ENCODE data around the gene WFIKKN2.

Gene WFIKKN2

GRCh38 chr17:50808888-50809287, 26.5 kb upstream of the WFIKKN2 start:
- no peak for DNase-seq

GRCh38 chr17:50813583-50813982, 21.8 kb upstream of the WFIKKN2 start:
- DNase-seq, result no peak

- peak; percentile 37 for DNase-seq
Measured at GRCh38 chr17:50815400-50815799, 20.0 kb upstream of the WFIKKN2 start.

- DNase-seq, result no peak
Measured at GRCh38 chr17:50816271-50816670, 19.1 kb upstream of the WFIKKN2 start.

GRCh38 chr17:50816771-50817751, 18.3 kb upstream of the WFIKKN2 start:
- no peak for DNase-seq

- no peak for DNase-seq
Measured at GRCh38 chr17:50817838-50818237, 17.5 kb upstream of the WFIKKN2 start.

- no peak for DNase-seq
Measured at GRCh38 chr17:50818261-50818660, 17.1 kb upstream of the WFIKKN2 start.

GRCh38 chr17:50818921-50819657, 16.3 kb upstream of the WFIKKN2 start:
- peak; percentile 59 for DNase-seq

GRCh38 chr17:50820651-50821050, 14.7 kb upstream of the WFIKKN2 start:
- no peak for DNase-seq

- DNase-seq, result no peak
Measured at GRCh38 chr17:50822550-50822949, 12.8 kb upstream of the WFIKKN2 start.

- no peak for DNase-seq
Measured at GRCh38 chr17:50824429-50824828, 11.0 kb upstream of the WFIKKN2 start.

- no peak for DNase-seq
Measured at GRCh38 chr17:50825188-50825587, 10.2 kb upstream of the WFIKKN2 start.

GRCh38 chr17:50828508-50829170, 6.7 kb upstream of the WFIKKN2 start:
- peak; percentile 59 for DNase-seq

GRCh38 chr17:50829332-50829731, 6.1 kb upstream of the WFIKKN2 start:
- DNase-seq, result no peak

- DNase-seq, result no peak
Measured at GRCh38 chr17:50830352-50830751, 5.0 kb upstream of the WFIKKN2 start.

- no peak for DNase-seq
Measured at GRCh38 chr17:50830994-50831393, 4.4 kb upstream of the WFIKKN2 start.

GRCh38 chr17:50831471-50831928, 3.9 kb upstream of the WFIKKN2 start:
- DNase-seq, result no peak

GRCh38 chr17:50832267-50832863, 3.0 kb upstream of the WFIKKN2 start:
- no peak for DNase-seq

GRCh38 chr17:50832864-50833381, 2.5 kb upstream of the WFIKKN2 start:
- DNase-seq, result no peak

- no peak for DNase-seq
Measured at GRCh38 chr17:50833510-50834428, 1.6 kb upstream of the WFIKKN2 start.
